Measurements from ENCODE around the gene TSHB.

Gene TSHB

GRCh38 chr1:115036814-115037507 is 7.3 kb downstream of the TSHB start:
- TF ChIP-seq CTCF (IDR thresholded peaks at IDR 0.05; ENCODE audit: control insufficient read depth, extremely low read depth, insufficient read depth): no peak
- no peak overlapping the region for H3K4me3 ChIP-seq (ENCODE audit: low read depth, low read length)
- no peak for DNase-seq (ENCODE audit: low read depth)

- no peak for DNase-seq (ENCODE audit: low read depth)
- no peak overlapping the region for H3K4me3 ChIP-seq (ENCODE audit: low read depth, low read length)
- TF ChIP-seq CTCF (IDR thresholded peaks at IDR 0.05; ENCODE audit: control insufficient read depth, extremely low read depth, insufficient read depth): peak; percentile 36; the same call in 1 of the 2 replicates
Observed at GRCh38 chr1:115040501-115040900, 10.9 kb downstream of the TSHB start.

GRCh38 chr1:115041654-115042053 is 12.0 kb downstream of the TSHB start:
- peak; percentile 26 for DNase-seq (ENCODE audit: low read depth)
- H3K4me3 ChIP-seq (ENCODE audit: low read depth, low read length): no peak overlapping the region
- peak; percentile 71 for TF ChIP-seq CTCF (IDR thresholded peaks at IDR 0.05; ENCODE audit: control insufficient read depth, extremely low read depth, insufficient read depth)

GRCh38 chr1:115046751-115047150 is 17.1 kb downstream of the TSHB start:
- no peak for DNase-seq (ENCODE audit: low read depth)

GRCh38 chr1:115051850-115052249 is 22.2 kb downstream of the TSHB start:
- no peak for DNase-seq (ENCODE audit: low read depth)
- no peak overlapping the region for H3K4me3 ChIP-seq (ENCODE audit: low read depth, low read length)
- no peak for TF ChIP-seq CTCF (IDR thresholded peaks at IDR 0.05; ENCODE audit: control insufficient read depth, extremely low read depth, insufficient read depth)

More at GRCh38 chr1:115046751-115047150, 17.1 kb downstream of the TSHB start:
- no peak for TF ChIP-seq CTCF (IDR thresholded peaks at IDR 0.05; ENCODE audit: control insufficient read depth, extremely low read depth, insufficient read depth)
- H3K4me3 ChIP-seq (ENCODE audit: low read depth, low read length): no peak overlapping the region

- no peak overlapping the region for H3K4me3 ChIP-seq (ENCODE audit: low read depth, low read length)
- peak; percentile 38 for DNase-seq (ENCODE audit: low read depth)
- peak; percentile 89 for TF ChIP-seq CTCF (IDR thresholded peaks at IDR 0.05; ENCODE audit: control insufficient read depth, extremely low read depth, insufficient read depth)
Observed at GRCh38 chr1:115052454-115053083, 22.9 kb downstream of the TSHB start.

Data from LNCaP clone FGC (cell line).